ENCODE data around the gene KIF20A. TPM values are rescaled to one million over a fixed set of nuclear protein-coding genes. Genes with fewer than 3 reads are reported as not detected.
"Not testable (repeated sequence)": the region's sequence is repeated elsewhere in the genome, so short reads cannot be mapped to it uniquely, and the experiment has no call there.

Gene KIF20A
- 13.7 TPM for polyA plus RNA-seq (2012; ENCODE audit: missing spikeins)

- peak; percentile 90 for FAIRE-seq
- 0 out of 2 replicates have a peak, but pooled peaks have one; percentile 74 for TF ChIP-seq TAF1 (IDR thresholded peaks at IDR 0.05; ENCODE audit: borderline replicate concordance, low read depth, low read length)
- peak; percentile 82 for TF ChIP-seq POLR2A (IDR thresholded peaks at IDR 0.05; ENCODE audit: low read depth, low read length)
- peak; percentile 84 for TF ChIP-seq POLR2AphosphoS5 (IDR thresholded peaks at IDR 0.05; ENCODE audit: low read depth, low read length)
- DNase-seq (ENCODE audit: insufficient read length) = peak; percentile 61
These were observed at the start of gene KIF20A, which contains the start of gene BRD8 for GRCh38 chr5:138178516-138179276. TSS of gene KIF20A (plus strand) at chr5:138179112. CDS start at chr5:138179681, 569 bp downstream. TSS of gene BRD8 (minus strand) at chr5:138178630. CDS start at chr5:138178614, 16 bp downstream.

GRCh38 chr5:138129347-138129746, 49.6 kb upstream of the KIF20A start:
- DNase-seq (ENCODE audit: insufficient read length) (no peak), FAIRE-seq (no peak)
- TF ChIP-seq POLR2AphosphoS5 (IDR thresholded peaks at IDR 0.05; ENCODE audit: low read depth, low read length) (no peak), POLR2A (IDR thresholded peaks at IDR 0.05; ENCODE audit: low read depth, low read length) (no peak), TAF1 (IDR thresholded peaks at IDR 0.05; ENCODE audit: borderline replicate concordance, low read depth, low read length) (no peak)

- FAIRE-seq (no peak), DNase-seq (ENCODE audit: insufficient read length) (no peak)
- TF ChIP-seq POLR2AphosphoS5 (IDR thresholded peaks at IDR 0.05; ENCODE audit: low read depth, low read length) (no peak), TAF1 (IDR thresholded peaks at IDR 0.05; ENCODE audit: borderline replicate concordance, low read depth, low read length) (no peak), POLR2A (IDR thresholded peaks at IDR 0.05; ENCODE audit: low read depth, low read length) (no peak)
These were observed 46.4 kb upstream of the KIF20A start for GRCh38 chr5:138132543-138132942.

GRCh38 chr5:138138949-138139780, 39.7 kb upstream of the KIF20A start, which contains the start of gene NME5:
TSS of gene NME5 (minus strand) at chr5:138139428. CDS start at chr5:138138780, 648 bp downstream.
- DNase-seq (ENCODE audit: insufficient read length) (peak; percentile 29), FAIRE-seq (peak; percentile 44)
- TF ChIP-seq POLR2A (IDR thresholded peaks at IDR 0.05; ENCODE audit: low read depth, low read length) = no peak
- TF ChIP-seq TAF1 (IDR thresholded peaks at IDR 0.05; ENCODE audit: borderline replicate concordance, low read depth, low read length) = no peak
- TF ChIP-seq POLR2AphosphoS5 (IDR thresholded peaks at IDR 0.05; ENCODE audit: low read depth, low read length) = no peak

- DNase-seq (ENCODE audit: insufficient read length) = no peak
- TF ChIP-seq POLR2A (IDR thresholded peaks at IDR 0.05; ENCODE audit: low read depth, low read length) = no peak
- FAIRE-seq = no peak
These were observed 39.2 kb upstream of the KIF20A start for GRCh38 chr5:138139781-138140090.

GRCh38 chr5:138140268-138140667, 38.6 kb upstream of the KIF20A start:
- DNase-seq (ENCODE audit: insufficient read length) = no peak
- no peak for FAIRE-seq
- no peak for TF ChIP-seq POLR2AphosphoS5 (IDR thresholded peaks at IDR 0.05; ENCODE audit: low read depth, low read length)
- TF ChIP-seq TAF1 (IDR thresholded peaks at IDR 0.05; ENCODE audit: borderline replicate concordance, low read depth, low read length) = no peak
- no peak for TF ChIP-seq POLR2A (IDR thresholded peaks at IDR 0.05; ENCODE audit: low read depth, low read length)

- DNase-seq (ENCODE audit: insufficient read length) (no peak), FAIRE-seq (no peak)
- TF ChIP-seq POLR2AphosphoS5 (IDR thresholded peaks at IDR 0.05; ENCODE audit: low read depth, low read length) (no peak), TAF1 (IDR thresholded peaks at IDR 0.05; ENCODE audit: borderline replicate concordance, low read depth, low read length) (no peak)
These were observed 37.2 kb upstream of the KIF20A start for GRCh38 chr5:138141734-138142133.

- FAIRE-seq; DNase-seq (ENCODE audit: insufficient read length): not testable (repeated sequence)
These were observed 35.3 kb upstream of the KIF20A start for GRCh38 chr5:138143578-138143977.

GRCh38 chr5:138148811-138149210, 30.1 kb upstream of the KIF20A start:
- no peak for TF ChIP-seq POLR2A (IDR thresholded peaks at IDR 0.05; ENCODE audit: low read depth, low read length)
- TF ChIP-seq POLR2AphosphoS5 (IDR thresholded peaks at IDR 0.05; ENCODE audit: low read depth, low read length) = no peak
- TF ChIP-seq TAF1 (IDR thresholded peaks at IDR 0.05; ENCODE audit: borderline replicate concordance, low read depth, low read length) = no peak
- DNase-seq (ENCODE audit: insufficient read length) (no peak), FAIRE-seq (no peak)

GRCh38 chr5:138149530-138149929, 29.4 kb upstream of the KIF20A start:
- TF ChIP-seq TAF1 (IDR thresholded peaks at IDR 0.05; ENCODE audit: borderline replicate concordance, low read depth, low read length) (no peak), POLR2AphosphoS5 (IDR thresholded peaks at IDR 0.05; ENCODE audit: low read depth, low read length) (no peak), POLR2A (IDR thresholded peaks at IDR 0.05; ENCODE audit: low read depth, low read length) (no peak)
- DNase-seq (ENCODE audit: insufficient read length) (no peak), FAIRE-seq (no peak)

- FAIRE-seq; DNase-seq (ENCODE audit: insufficient read length): not testable (repeated sequence)
These were observed 22.9 kb upstream of the KIF20A start for GRCh38 chr5:138155977-138156376.

- TF ChIP-seq POLR2A (IDR thresholded peaks at IDR 0.05; ENCODE audit: low read depth, low read length) (no peak), TAF1 (IDR thresholded peaks at IDR 0.05; ENCODE audit: borderline replicate concordance, low read depth, low read length) (no peak), POLR2AphosphoS5 (IDR thresholded peaks at IDR 0.05; ENCODE audit: low read depth, low read length) (no peak)
- DNase-seq (ENCODE audit: insufficient read length) = no peak
- no peak for FAIRE-seq
These were observed 21.3 kb upstream of the KIF20A start for GRCh38 chr5:138157626-138158025.

Data from GM12892 (cell line).